ENCODE data around the gene ATAD3B. TPM values are rescaled to one million over a fixed set of nuclear protein-coding genes. Genes with fewer than 3 reads are reported as not detected.

Gene ATAD3B
- total and polyA plus RNA-seq, 10 of the 15 experiments (the other 5 are each of a cell fraction or from before 2014, with no cell fraction given): 0.03 to 38.8 (median 23.8) TPM

GRCh38 chr1:1541956-1542765, 70.6 kb downstream of the ATAD3B start:
- Histone ChIP-seq H3K79me2 (ENCODE audit: control insufficient read depth, insufficient read depth, low read length) (no peaks in the 10 kb centered on the region), H3K9ac (ENCODE audit: control insufficient read depth, insufficient read depth, low read length) (no peak overlapping the region), H3K4me3 (no peak overlapping the region), H2AFZ (ENCODE audit: control insufficient read depth, low read depth, low read length) (no peak overlapping the region), H3K4me1 (ENCODE audit: control insufficient read depth, insufficient read depth, low read length) (no peaks in the 10 kb centered on the region), H4K20me1 (ENCODE audit: control insufficient read depth, insufficient read depth) (no peaks in the 10 kb centered on the region), H3K27me3 (replicated peaks in 1 of 2; ENCODE audit: control insufficient read depth in 2 of 2, insufficient read depth in 2 of 2, low read length in 1 of 2) (no peaks in the 10 kb centered on the region), H3K4me2 (ENCODE audit: control insufficient read depth, insufficient read depth) (no peak overlapping the region), H3K9me3 (replicated peaks; ENCODE audit: control insufficient read depth, insufficient read depth, low read length) (no peaks in the 10 kb centered on the region), H3K27ac (ENCODE audit: control insufficient read depth, insufficient read depth) (no peak overlapping the region), H3K36me3 (ENCODE audit: control insufficient read depth in 2 of 2, insufficient read depth in 2 of 2, low read length in 1 of 2) (no peaks in the 10 kb centered on the region; a peak in 2 of 4 replicates)
- no peak for ATAC-seq
- SMC1A ChIA-PET (ENCODE audit: uncharacterized antibody, unreplicated experiment): no interaction called here
- no peak for FAIRE-seq
- no peak for DNase-seq (ENCODE audit: low read depth, low spot score)
- RAD21 ChIA-PET (ENCODE audit: unreplicated experiment): no interaction called here
- TF ChIP-seq RAD21 (IDR thresholded peaks at IDR 0.05; ENCODE audit: insufficient read depth, low read depth, low read length) (no peak), SUZ12 (IDR thresholded peaks at IDR 0.05; ENCODE audit: unreplicated experiment) (no peak)
- intact Hi-C loops (cut with micrococcal nuclease; ENCODE audit: unreplicated experiment): no loop called here
- in situ Hi-C loops (cut with MboI): no loop called here
- POLR2A ChIA-PET: interaction anchor here (0.6 kb wide), 1 partner anchor 285 kb away, joined by 3 read pairs; no protein-coding TSS in a partner anchor
- 90% methylated on average over 37 of the region's 37 CpGs for WGBS (ENCODE audit: insufficient coverage, insufficient replicate concordance, low lambda C conversion rate, missing lambda C conversion rate)
- BruUV-seq (replicated peaks): no TSS peak
- CTCF ChIA-PET: no interaction called here

GRCh38 chr1:1542766-1543705, 71.5 kb downstream of the ATAD3B start:
- ChIA-PET CTCF (no interaction called here), POLR2A (no interaction called here), SMC1A (ENCODE audit: uncharacterized antibody, unreplicated experiment) (no interaction called here), RAD21 (ENCODE audit: unreplicated experiment) (no interaction called here)
- no peak overlapping the region for H3K4me3 ChIP-seq
- no peak overlapping the region for H3K27ac ChIP-seq (ENCODE audit: control insufficient read depth, insufficient read depth)
- no peaks in the 10 kb centered on the region for H3K79me2 ChIP-seq (ENCODE audit: control insufficient read depth, insufficient read depth, low read length)
- FAIRE-seq (no peak), ATAC-seq (no peak), DNase-seq (ENCODE audit: low read depth, low spot score) (no peak)
- intact Hi-C loops (cut with micrococcal nuclease; ENCODE audit: unreplicated experiment) (no loop called here), in situ Hi-C loops (cut with MboI) (no loop called here)
- H2AFZ ChIP-seq (ENCODE audit: control insufficient read depth, low read depth, low read length): no peak overlapping the region
- H3K4me2 ChIP-seq (ENCODE audit: control insufficient read depth, insufficient read depth): no peak overlapping the region
- no peaks in the 10 kb centered on the region for H3K27me3 ChIP-seq (replicated peaks in 1 of 2; ENCODE audit: control insufficient read depth in 2 of 2, insufficient read depth in 2 of 2, low read length in 1 of 2)
- WGBS (ENCODE audit: insufficient coverage, insufficient replicate concordance, low lambda C conversion rate, missing lambda C conversion rate): 80% methylated on average over 43 of the region's 45 CpGs
- H3K9ac ChIP-seq (ENCODE audit: control insufficient read depth, insufficient read depth, low read length): no peak overlapping the region
- no peaks in the 10 kb centered on the region; a peak in 2 of 4 replicates for H3K36me3 ChIP-seq (ENCODE audit: control insufficient read depth in 2 of 2, insufficient read depth in 2 of 2, low read length in 1 of 2)
- BruUV-seq (replicated peaks): no TSS peak
- H3K4me1 ChIP-seq (ENCODE audit: control insufficient read depth, insufficient read depth, low read length): no peaks in the 10 kb centered on the region
- no peaks in the 10 kb centered on the region for H3K9me3 ChIP-seq (replicated peaks; ENCODE audit: control insufficient read depth, insufficient read depth, low read length)
- no peaks in the 10 kb centered on the region for H4K20me1 ChIP-seq (ENCODE audit: control insufficient read depth, insufficient read depth)
- TF ChIP-seq TCF3 (IDR thresholded peaks at IDR 0.05; ENCODE audit: borderline replicate concordance, insufficient read depth, low read depth, low read length): no peak
- no peak for TF ChIP-seq EGR1 (IDR thresholded peaks at IDR 0.05; ENCODE audit: borderline replicate concordance in 1 of 2, low read depth in 2 of 2, low read length in 2 of 2)
- TF ChIP-seq EZH2 (IDR thresholded peaks at IDR 0.05; ENCODE audit: borderline replicate concordance, control insufficient read depth, low read depth, low read length): no peak
- no peak for TF ChIP-seq FOS (IDR thresholded peaks at IDR 0.05; ENCODE audit: borderline replicate concordance, extremely low read depth, insufficient read length)
- no peak for TF ChIP-seq WRNIP1 (IDR thresholded peaks at IDR 0.05; ENCODE audit: borderline replicate concordance, low read depth, low read length)
- no peak for TF ChIP-seq CREB1 (IDR thresholded peaks at IDR 0.05; ENCODE audit: low read depth)
- TF ChIP-seq NFIC (IDR thresholded peaks at IDR 0.05; ENCODE audit: low read depth, low read length): no peak
- TF ChIP-seq YY1 (IDR thresholded peaks at IDR 0.05; ENCODE audit: low read depth, low read length): no peak
- no peak for TF ChIP-seq ETV6 (conservative IDR thresholded peaks at IDR 0.05 in 1 of 2, IDR thresholded peaks at IDR 0.05 in 1 of 2; ENCODE audit: borderline replicate concordance in 1 of 2, low read depth in 1 of 2)
- no peak for TF ChIP-seq ZZZ3 (IDR thresholded peaks at IDR 0.05; ENCODE audit: control insufficient read depth, insufficient read length, low read depth)
- no peak for TF ChIP-seq CHD1 (IDR thresholded peaks at IDR 0.05; ENCODE audit: low read depth, low read length)
- no peak for TF ChIP-seq RBBP5 (conservative IDR thresholded peaks at IDR 0.05)
- no peak for TF ChIP-seq FOXK2 (IDR thresholded peaks at IDR 0.05)
- TF ChIP-seq RFX5 (IDR thresholded peaks at IDR 0.05; ENCODE audit: low read depth, low read length): no peak
- no peak for TF ChIP-seq ESRRA (IDR thresholded peaks at IDR 0.05; ENCODE audit: low read length)
